ENCODE results near the gene COTL1. TPM values are rescaled to one million over a fixed set of nuclear protein-coding genes. Genes with fewer than 3 reads are reported as not detected.
A peak's percentile ranks its signal among the peaks of the same experiment; 100 is the strongest.

Gene COTL1
- polyA plus RNA-seq, 4 donors = 125 to 169 (median 148) TPM

DNA sequence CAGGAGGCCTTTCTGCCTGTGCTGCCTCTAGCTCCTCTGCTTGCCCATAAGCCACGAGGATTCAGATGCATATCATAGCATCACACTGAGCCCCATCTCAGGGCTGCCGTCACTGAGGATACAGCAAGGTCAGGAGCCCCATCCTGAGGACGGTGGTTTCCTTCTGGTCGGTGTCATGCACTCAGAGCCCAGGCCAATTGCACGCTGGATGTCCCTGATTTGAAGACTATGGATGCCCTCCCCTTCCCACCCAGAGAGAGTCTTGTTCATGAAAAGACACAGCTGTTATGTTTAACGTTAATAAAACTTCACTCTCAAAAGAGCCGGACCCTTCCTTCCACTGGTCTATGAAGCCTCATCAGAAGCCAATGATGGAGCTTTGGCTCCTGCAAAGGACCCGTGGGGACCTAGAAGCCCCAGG is 19.9 kb downstream of the COTL1 start:
- no peak for DNase-seq (ENCODE audit: low read depth in 4 of 4, low spot score in 2 of 4)

DNA sequence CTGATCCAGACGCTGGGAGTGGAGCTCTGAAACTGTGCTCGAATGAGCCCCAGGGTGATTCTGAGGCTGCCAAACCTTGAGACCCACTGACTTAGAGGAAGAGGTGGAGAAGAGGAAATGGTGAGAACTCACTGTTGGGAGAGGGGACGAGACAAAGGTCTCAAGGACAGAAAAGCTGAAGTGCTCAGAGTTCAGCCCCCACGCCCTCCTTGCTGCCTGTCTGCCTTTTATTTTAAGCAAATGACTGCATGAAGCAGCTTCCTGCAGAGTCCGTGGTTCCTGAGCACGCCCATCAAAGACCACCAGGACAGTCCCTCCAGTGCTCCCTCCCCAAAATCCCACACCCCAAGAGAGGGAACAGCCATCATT is 20.4 kb downstream of the COTL1 start:
- no peak for DNase-seq (ENCODE audit: low read depth in 4 of 4, low spot score in 2 of 4)

DNA sequence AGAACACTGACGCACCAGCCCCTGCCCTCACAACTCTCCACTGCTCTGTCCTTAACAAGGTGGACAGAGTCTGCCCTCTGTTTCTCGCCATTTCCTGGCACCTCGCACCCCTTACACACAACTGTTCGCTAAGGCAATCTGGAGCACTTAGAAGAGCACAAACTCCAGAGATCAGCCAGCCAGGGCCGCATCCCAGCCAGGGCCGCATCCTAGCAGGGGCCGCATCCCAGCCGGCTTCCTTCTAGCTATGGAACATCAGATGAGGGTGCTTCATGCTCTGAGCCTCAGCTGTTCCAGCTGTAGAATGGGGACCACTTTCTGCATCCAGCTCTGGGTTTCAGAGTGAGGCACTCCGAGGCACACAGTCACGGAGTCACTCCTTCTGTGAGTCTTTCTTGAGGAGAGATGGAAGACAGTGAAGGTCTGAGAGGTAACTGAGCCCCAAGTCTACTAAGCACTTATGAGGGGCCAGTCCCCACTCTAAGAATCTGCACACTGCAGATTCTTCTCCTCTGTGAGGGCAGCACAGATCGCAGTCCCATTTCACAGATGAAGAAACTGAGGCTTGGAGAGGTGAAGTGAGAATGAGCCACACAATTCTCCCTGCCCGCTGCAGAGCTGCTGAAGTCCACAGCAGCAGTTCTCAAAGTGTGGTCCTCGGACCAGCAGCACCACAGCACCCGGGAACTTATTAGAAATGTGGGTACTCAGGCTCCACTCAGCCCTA is 20.9 kb downstream of the COTL1 start:
- no peak for DNase-seq (ENCODE audit: low read depth in 4 of 4, low spot score in 2 of 4)

DNA sequence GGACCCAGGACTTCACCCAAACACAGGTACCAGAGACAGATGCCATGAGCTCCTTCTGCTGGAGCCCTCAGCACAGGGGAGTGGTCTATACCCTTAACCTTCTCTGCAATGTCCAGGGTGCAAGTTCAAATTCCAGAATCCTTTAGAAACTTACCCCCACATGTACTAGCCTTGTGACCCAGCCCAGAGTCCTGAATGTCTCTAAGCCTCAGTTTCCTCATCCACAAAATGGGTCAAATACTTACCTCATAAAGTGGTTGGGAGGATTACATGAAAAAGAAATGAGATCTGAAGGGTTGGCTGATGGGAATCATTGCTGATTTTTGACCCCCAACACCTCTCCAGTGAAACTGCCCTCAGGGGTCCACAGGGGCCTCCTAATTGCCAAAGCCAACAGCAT is 21.7 kb downstream of the COTL1 start:
- DNase-seq (ENCODE audit: low read depth in 4 of 4, low spot score in 2 of 4) = no peak

DNA sequence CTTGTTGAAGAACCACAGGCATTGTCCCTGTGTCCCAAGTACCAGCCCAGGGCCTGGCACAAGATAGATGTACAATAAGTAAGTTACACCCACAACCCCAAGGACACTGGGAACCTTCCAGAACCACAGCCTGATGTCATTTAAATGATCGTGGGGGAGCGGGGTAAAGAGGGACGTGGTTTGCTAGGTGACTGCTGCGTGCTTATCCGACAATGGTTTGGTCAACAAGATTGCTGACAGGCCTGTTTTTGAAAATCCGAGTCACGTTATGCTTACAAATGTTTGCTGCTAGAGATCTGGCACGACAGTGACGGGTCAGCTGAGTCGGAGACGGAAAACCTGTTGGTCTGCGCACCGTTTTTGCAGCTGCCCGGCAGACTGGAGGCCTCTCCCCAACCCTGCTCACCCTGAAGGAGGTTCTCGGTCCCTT is 22.8 kb downstream of the COTL1 start:
- DNase-seq (ENCODE audit: low read depth in 4 of 4, low spot score in 2 of 4) = no peak

DNA sequence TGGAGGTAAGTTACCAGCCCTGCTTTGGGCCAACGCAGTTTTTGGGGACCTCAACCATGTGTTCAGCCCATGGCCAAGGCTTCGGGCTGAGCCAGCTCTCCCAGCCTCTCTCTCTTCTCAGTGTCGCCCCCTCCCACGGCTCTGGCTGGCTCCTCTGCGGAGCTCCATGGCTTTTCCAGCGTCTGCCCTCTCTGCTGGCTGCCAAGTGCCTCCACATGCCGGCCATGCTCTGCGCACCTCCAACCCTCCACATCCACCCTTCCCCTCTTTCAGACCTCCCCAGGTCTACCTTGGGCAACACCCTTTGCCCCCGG is 23.2 kb downstream of the COTL1 start:
- DNase-seq (ENCODE audit: low read depth in 4 of 4, low spot score in 2 of 4) = no peak

DNA sequence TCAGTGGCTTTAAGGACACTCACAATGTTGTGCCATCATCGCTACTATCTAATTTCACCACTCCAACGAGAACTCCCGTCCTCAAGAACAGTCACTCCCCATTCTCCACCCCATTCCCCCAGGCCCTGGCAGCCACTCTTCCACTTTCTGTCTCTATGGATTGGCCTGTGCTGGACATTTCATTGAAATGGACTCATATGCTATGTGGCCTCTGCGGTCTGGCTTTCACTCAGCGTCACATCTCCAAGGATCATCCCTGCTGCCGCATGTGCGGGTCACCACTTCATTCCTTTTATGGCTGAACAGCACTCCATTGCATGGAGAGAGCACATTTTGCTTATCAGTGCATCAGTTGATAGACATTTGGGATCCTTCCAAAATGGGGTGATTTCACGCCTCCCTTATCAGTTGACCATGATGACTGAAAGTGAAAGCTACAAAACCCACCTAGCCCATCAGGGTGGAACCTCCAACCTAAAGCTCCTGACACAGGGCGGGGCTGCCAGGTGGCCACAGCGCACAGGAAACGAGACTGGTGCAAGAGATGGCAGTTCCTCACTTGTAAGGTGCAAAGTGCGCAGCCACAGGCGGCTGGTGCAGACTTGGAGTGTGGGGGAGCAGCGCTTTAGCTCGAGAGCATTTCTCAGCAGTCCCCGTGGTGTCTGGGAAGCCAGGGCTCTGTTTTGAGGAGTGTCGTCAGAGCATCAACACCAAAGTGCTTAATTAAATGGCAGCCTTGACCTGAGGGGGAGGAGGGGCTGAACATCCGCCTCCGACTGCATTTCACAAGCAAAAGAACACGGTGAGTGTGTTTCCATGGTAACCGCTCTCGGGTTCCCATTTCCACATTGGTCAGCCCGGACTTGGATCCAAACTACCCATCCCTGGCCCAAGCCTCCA is 23.8 kb downstream of the COTL1 start:
- DNase-seq (ENCODE audit: low read depth in 4 of 4, low spot score in 2 of 4) = peak in 1 of 4 donors; percentile 68

DNA sequence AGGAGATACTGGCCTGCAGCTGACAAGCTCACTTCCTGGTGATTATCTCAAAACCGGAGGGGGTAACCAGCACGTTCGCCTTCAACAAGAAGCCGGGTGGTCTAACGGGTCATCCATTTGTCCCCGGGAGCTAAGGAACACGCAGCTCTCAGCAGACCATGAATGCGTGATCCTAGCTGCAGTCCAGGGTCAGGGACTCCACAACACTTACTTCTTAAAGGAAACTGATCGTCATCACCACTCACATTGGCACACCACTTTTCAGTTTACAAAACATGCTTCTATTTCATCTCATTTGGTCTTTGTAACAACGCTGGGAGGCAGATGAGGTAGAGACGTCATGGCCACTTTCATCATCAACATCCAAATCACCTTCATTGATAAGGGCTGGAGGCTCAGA is 25.2 kb downstream of the COTL1 start:
- DNase-seq (ENCODE audit: low read depth in 4 of 4, low spot score in 2 of 4) = no peak

DNA sequence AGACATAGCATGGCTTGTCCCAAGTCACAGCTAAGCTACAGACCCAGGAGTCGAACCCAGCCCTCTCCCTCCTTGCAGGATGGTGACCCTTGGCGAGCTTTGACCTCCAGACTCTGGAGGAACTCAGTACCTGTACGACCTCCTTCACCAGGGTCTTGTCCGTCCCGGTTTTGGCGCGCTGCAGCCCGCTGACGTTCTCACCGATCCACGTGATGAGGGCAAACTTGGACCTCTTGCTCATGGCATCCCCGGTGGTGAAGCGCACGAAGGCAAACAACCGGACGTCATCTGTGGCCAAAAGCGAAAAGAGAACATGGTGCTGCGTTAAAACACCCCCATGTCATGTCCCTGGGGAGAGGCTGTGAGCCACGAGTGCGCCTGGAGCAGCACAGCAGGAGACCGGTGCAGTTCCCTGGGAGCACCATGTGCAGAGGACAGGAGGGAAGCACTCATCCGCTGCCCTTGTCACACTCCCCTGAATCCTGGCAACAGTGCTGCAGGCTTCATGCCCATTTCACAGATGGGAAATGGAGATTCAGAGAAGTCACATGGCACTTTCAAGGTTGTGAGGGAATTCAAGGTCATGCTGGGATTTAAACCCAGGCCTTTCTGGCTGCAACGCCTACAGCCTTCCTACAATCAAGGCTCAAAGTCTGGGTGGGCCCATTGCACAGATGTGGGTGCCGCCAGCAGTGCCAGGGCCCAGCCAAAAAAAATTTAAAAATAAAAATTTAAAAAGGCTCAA is 27.7 kb downstream of the COTL1 start:
- DNase-seq (ENCODE audit: low read depth in 4 of 4, low spot score in 2 of 4) = no peak

DNA sequence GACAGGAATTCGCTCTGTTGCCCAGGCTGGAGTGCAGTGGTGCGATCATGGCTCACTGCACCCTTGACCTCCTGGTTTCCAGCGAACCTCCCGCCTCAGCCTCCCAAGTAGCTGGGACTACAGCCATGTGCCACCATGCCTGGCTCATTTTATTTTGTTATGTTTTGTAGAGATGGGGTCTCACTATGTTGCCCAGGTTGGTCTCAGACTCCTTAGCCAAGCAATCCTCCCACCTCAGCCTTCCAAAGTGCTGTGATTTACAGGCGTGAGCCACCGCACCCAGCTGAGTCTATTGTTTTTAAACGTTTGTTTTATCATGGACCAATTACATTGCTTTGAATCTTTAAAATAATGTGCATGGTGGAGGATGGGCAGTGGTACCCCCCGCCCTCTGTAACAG is 28.9 kb downstream of the COTL1 start:
- no peak for DNase-seq (ENCODE audit: low read depth in 4 of 4, low spot score in 2 of 4)

DNA sequence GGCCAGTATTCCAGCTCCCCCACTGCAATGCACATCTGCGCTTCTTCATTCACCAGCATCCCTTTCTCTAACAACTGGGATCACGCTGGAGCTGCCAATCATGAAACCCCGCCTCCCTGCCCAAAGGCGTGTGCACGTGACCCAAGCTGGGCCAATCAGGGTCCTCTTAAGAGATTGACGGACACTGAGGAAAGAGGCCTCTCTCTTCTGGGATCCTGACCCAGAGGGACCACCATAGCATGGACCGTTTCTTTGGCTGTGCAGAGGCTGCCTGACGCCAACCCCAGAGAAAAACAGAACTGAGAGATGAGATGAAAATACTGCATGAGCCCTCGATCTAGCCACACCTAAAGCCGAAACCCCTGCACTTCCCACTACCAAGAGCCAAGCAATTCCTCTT is 32.0 kb downstream of the COTL1 start:
- DNase-seq (ENCODE audit: low read depth in 4 of 4, low spot score in 2 of 4) = no peak

DNA sequence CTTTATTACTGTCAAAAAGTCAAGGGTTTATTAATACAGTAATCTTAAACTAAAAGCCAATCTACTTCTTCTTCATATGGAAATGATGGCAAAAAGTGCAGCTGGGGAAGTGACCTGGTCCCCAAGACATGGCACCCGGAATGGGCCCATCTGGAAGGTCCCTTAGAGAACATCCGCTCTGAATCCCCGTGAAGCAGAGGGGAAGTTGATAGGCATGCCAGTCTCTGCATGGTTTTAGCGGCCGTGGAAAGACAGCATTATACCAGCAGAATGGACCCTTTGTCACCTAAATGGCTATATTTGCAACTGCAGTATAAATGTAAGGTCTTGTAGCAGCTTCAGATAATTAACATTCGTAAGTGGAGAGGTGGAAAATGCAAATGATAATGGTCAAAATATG is 32.4 kb downstream of the COTL1 start:
- DNase-seq (ENCODE audit: low read depth in 4 of 4, low spot score in 2 of 4) = no peak

DNA sequence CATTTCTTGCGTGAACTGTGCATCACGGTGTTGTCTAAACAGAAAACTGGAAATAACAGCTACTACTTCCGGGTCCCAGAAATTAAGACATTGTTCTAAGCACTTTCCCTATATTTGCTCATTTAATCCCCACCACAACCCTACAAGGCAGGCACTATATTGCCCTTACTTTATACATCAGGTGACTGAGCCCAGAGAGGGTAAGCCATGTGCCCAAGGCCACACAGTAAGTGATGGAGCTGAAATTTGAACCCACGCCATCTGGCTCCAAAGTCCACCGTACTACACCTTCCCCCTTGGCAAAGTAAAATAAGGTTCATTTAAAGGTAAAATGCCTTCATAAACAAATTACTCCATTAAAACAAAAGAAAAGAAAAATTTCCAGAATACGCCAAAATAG is 33.2 kb downstream of the COTL1 start:
- no peak for DNase-seq (ENCODE audit: low read depth in 4 of 4, low spot score in 2 of 4)

DNA sequence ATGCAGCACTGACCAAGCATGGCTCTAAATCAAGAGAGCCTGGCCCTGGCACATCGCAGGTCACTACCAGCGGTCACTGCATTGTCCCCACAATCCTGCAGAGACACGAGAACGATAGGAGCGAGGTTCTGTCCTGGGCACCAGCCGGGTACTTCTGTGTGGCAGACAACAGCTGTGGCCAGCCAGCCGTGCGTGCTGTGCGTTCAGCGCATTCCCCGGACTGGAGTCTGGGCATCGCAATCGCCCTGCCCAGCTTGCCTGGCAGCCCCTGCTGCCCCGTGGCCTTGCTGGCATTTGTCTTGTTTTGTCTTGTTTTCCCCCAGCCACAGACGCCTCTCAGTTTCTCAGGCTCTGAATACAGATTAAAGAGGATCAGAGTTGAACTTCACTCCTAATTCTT is 33.9 kb downstream of the COTL1 start:
- DNase-seq (ENCODE audit: low read depth in 4 of 4, low spot score in 2 of 4) = no peak

DNA sequence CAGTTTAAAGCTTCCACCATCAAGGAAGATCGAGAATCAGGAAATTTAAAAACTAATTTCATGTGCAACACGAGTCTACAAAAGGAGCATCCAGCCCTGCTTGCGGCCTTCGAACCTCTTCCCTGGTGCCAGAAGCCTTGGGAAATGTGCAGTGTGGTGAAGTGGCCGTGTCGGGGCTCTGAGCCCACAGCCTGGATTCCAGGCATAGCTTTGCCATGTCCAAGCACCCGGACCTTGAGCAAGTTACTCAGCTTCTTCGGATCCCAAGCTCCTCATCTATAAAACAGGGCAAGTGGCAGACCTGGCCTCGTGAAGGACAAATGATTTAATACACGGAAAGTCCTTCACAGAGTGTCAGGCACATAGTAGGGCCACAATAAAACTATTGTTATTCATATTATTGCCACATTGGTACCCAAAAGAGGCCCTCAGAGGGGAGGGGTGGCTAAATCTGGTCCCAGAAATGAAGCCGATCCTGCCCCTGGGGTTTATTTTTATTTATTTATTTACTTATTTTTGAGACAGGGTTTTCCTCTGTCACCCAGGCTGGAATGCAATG is 34.8 kb downstream of the COTL1 start:
- no peak for DNase-seq (ENCODE audit: low read depth in 4 of 4, low spot score in 2 of 4)

DNA sequence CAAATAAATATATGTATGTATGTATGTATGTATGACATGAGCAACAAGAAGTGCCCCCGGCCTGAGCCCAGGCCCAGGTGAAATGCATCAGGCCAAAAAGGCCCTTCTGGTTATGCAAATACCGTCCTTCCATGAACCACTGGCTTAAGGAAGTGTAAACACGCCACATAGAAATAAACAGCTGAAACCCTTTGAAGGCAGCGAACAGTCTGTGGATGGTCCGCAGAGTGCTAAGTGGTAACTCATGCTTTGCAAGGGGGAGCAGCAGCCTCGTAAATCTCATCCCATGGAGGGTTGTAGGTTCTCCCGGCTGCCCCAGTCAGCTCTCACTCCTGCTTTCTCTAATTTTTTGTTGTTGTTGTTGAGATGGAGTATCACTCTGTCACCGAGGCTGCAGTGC is 36.7 kb downstream of the COTL1 start:
- DNase-seq (ENCODE audit: low read depth in 4 of 4, low spot score in 2 of 4) = no peak

DNA sequence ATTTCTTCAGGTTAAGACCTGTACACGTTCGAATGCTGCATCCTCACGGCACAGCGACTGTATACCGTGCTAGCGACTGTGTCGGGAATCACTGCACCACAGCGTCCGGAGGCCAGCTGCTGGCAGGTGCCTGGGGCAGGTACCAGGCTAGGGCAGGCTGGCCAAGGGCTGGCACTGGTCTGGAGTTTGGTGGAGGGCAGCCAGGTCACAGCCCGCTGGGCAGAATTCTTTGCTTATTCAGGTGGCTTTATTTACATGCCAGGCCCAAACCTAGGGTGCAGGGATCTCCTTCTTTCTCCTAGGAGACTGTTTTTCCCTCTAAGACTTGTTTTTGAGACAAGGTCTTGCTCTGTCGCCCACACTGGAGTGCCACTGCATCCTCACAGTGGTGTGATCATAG is 37.9 kb downstream of the COTL1 start:
- DNase-seq (ENCODE audit: low read depth in 4 of 4, low spot score in 2 of 4) = no peak

DNA sequence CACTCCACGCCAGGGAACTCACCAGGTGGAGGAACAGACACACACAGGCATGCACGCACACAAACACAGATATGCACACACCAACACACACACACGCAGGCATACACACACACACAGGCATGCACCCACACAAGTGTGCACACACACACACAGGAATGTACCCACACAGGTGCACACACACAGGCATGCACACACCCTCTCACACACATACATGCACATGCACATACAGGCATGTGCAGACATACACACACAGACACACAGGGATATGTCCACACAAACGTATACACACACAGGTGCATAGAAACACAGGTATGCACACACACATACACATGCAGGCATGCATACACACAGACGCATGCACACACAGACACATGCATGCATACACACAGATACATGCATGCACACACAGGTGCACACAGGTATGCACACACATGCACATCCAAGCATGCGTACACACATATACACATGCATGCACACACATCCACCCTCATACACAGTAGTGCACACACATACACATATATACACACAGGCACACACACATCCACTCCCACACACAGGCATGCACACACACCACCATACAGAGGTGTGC is 39.2 kb downstream of the COTL1 start:
- no peak for DNase-seq (ENCODE audit: low read depth in 4 of 4, low spot score in 2 of 4)

DNA sequence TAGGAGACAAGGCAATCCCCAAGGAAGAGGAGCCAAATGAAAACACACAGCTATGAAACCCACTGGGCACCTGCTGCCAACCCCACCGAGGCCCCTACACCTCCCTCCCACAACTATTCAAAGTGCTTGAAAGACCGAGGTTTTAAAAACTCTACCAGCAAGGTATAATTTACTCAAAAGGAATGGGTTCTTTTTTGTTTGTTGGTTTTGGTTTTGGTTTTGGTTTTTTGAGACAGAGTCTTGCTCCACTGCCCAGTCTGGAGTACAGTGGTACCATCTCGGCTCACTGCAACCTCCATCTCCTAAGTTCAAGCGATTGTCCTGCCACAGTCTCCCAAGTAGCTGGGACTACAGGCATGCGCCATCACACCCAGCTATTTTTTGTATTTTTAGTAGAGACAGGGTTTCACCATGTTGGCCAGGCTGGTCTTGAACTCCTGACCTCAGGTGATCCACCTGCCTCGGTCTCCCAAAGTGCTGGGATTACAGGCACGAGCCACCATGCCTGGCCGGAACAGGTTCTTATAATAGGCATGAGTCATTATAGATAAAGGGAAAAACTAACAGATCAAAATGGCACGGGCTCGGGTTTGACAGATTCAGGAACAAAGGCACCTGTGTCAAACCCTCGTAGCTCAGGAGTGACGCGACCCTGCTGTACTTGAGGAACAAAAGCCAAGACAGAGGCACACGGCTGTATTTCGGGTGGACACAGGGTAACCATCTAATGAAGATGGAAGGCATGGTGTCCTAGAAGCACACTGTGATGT is 40.7 kb downstream of the COTL1 start:
- DNase-seq (ENCODE audit: low read depth in 4 of 4, low spot score in 2 of 4) = no peak

DNA sequence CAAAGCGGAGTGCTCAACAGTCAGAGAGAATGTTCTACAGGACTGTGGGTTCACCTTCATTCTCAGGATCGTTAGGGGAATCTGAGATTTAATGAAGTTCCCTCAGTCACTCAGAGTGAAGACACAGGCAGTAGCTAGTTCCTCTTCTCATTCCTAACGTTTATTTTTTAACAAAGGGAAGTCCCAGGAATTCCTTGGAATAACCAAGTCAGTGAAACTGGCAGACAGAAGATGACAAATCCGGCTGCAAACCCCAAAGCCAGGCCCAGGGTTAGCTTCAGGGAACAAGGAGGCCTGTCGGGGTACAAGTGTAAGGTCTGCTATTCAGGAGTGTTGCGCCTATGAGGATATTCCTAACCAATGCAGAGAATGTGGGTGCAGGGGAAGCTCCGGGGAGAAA is 42.0 kb downstream of the COTL1 start:
- DNase-seq (ENCODE audit: low read depth in 4 of 4, low spot score in 2 of 4) = no peak

All from left renal cortex interstitium (tissue), 4 donors.